H9 (cell line): ENCODE measurements around the gene MAPRE3. TPM values are rescaled to one million over a fixed set of nuclear protein-coding genes. Genes with fewer than 3 reads are reported as not detected.

ENCODE experiments used
- DNase-seq: peaks from one replicate; pipeline ENCODE4 v3.0.0-alpha.2; 2017
- H2AFZ ChIP-seq: one replicate; pipeline ENCODE4 v1.6.1; 2013; ENCODE audit warnings: mild to moderate bottlenecking, low read length, control low read depth, moderate library complexity
- H2AK5ac ChIP-seq: 2 replicates; pipeline ENCODE4 v1.6.1; 2013; ENCODE audit warnings: low read length, control low read depth, mixed read lengths; ENCODE audit not compliant: insufficient read length
- H2BK120ac ChIP-seq: one replicate; pipeline ENCODE4 v1.6.1; 2013; ENCODE audit warnings: low read depth, mild to moderate bottlenecking, low read length, control low read depth, inconsistent platforms; ENCODE audit not compliant: poor library complexity, severe bottlenecking
- H2BK12ac ChIP-seq: 2 replicates; pipeline ENCODE4 v1.6.1; 2013; ENCODE audit warnings: low read length, control low read depth, mixed read lengths, low read depth; ENCODE audit not compliant: insufficient read length
- H2BK15ac ChIP-seq: 2 replicates; pipeline ENCODE4 v1.6.1; 2013; ENCODE audit warnings: low read depth, low read length, control low read depth
- H2BK20ac ChIP-seq: one replicate; pipeline ENCODE4 v1.6.1; 2013; ENCODE audit warnings: low read depth, mild to moderate bottlenecking, low read length, control low read depth, inconsistent platforms; ENCODE audit not compliant: poor library complexity, severe bottlenecking
- H2BK5ac ChIP-seq: 2 replicates; pipeline ENCODE4 v1.6.1; 2013; ENCODE audit warnings: low read length, control low read depth, mixed read lengths; ENCODE audit not compliant: insufficient read length
- H3K14ac ChIP-seq: 2 replicates; pipeline ENCODE4 v1.6.1; 2013; ENCODE audit warnings: low read length, control low read depth; ENCODE audit not compliant: insufficient read depth
- H3K18ac ChIP-seq: 2 replicates; pipeline ENCODE4 v1.6.1; 2013; ENCODE audit warnings: low read depth, mild to moderate bottlenecking, mixed read lengths, low read length, control low read depth; ENCODE audit not compliant: insufficient read length
- H3K23ac ChIP-seq: 2 replicates; pipeline ENCODE4 v1.6.1; 2013; ENCODE audit warnings: low read length, control low read depth, mixed read lengths, low read depth; ENCODE audit not compliant: insufficient read length
- H3K23me2 ChIP-seq: 2 replicates; pipeline ENCODE4 v1.6.1; 2013; ENCODE audit warnings: low read depth, mild to moderate bottlenecking, mixed read lengths, low read length, control low read depth; ENCODE audit not compliant: insufficient read length, poor library complexity, severe bottlenecking
- H3K27ac ChIP-seq: 2 replicates; pipeline ENCODE4 v1.5.1; 2013; ENCODE audit warnings: low read length, control low read depth, mixed read lengths, low read depth; ENCODE audit not compliant: insufficient read length
- H3K27me3 ChIP-seq: 2 replicates; pipeline ENCODE4 v1.6.1; 2013; ENCODE audit warnings: low read length, control low read depth, inconsistent platforms; ENCODE audit not compliant: insufficient read depth
- H3K4ac ChIP-seq: 2 replicates; pipeline ENCODE4 v1.6.1; 2013; ENCODE audit warnings: low read depth, mild to moderate bottlenecking, control low read depth, inconsistent platforms, low read length, moderate library complexity
- H3K4me1 ChIP-seq: 2 replicates; pipeline ENCODE4 v1.6.1; 2013; ENCODE audit warnings: low read length, control low read depth, inconsistent platforms; ENCODE audit not compliant: insufficient read depth
- H3K4me2 ChIP-seq: 2 replicates; pipeline ENCODE4 v1.6.1; 2013; ENCODE audit warnings: low read length, control low read depth, mixed read lengths; ENCODE audit not compliant: insufficient read length, insufficient read depth
- H3K56ac ChIP-seq: 2 replicates; pipeline ENCODE4 v1.6.1; 2013; ENCODE audit warnings: low read depth, mild to moderate bottlenecking, mixed read lengths, low read length, control low read depth; ENCODE audit not compliant: insufficient read length
- H3K79me1 ChIP-seq: 2 replicates; pipeline ENCODE4 v1.6.1; 2013; ENCODE audit warnings: low read depth, mild to moderate bottlenecking, moderate library complexity, low read length, control low read depth, inconsistent platforms; ENCODE audit not compliant: insufficient read depth, poor library complexity, severe bottlenecking
- H3K79me2 ChIP-seq: 2 replicates; pipeline ENCODE4 v1.6.1; 2013; ENCODE audit warnings: low read length, control low read depth, inconsistent platforms; ENCODE audit not compliant: insufficient read depth
- H3K9ac ChIP-seq: 2 replicates; pipeline ENCODE4 v1.6.1; 2013; ENCODE audit warnings: low read length, control low read depth, mixed read lengths; ENCODE audit not compliant: insufficient read length; ENCODE audit errors: extremely low read depth
- H3K9me3 ChIP-seq: one replicate; pipeline ENCODE4 v1.6.1; 2013; ENCODE audit warnings: low read depth, low read length, inconsistent platforms; ENCODE audit not compliant: control insufficient read depth
- H3T11ph ChIP-seq: one replicate; pipeline ENCODE4 v1.6.1; 2013; ENCODE audit warnings: mild to moderate bottlenecking, low read length, control low read depth, inconsistent platforms
- H4K20me1 ChIP-seq: one replicate; pipeline ENCODE4 v1.6.1; 2013; ENCODE audit not compliant: control insufficient read depth, insufficient read length, insufficient read depth
- H4K5ac ChIP-seq: 2 replicates; pipeline ENCODE4 v1.6.1; 2013; ENCODE audit warnings: low read depth, mild to moderate bottlenecking, mixed read lengths, low read length, control low read depth; ENCODE audit not compliant: insufficient read length
- H4K8ac ChIP-seq: replicated peaks from 2 replicates; pipeline ENCODE4 v1.6.1; 2013; ENCODE audit warnings: low read length, control low read depth, mixed read lengths, low read depth; ENCODE audit not compliant: insufficient read length
- H4K91ac ChIP-seq: 2 replicates; pipeline ENCODE4 v1.6.1; 2013; ENCODE audit warnings: low read depth, mild to moderate bottlenecking, moderate library complexity, mixed read lengths, low read length, control low read depth; ENCODE audit not compliant: insufficient read length
- H3K27ac Mint-ChIP-seq, 3 experiments: 2 replicates in 2 of 3; 3 replicates in 1 of 3; pipeline ENCODE4 v1.8.0; 2020 to 2021; ENCODE audit warnings: mixed read lengths in 3 of 3, mild to moderate bottlenecking in 1 of 3, moderate library complexity in 1 of 3
- H3K27me3 Mint-ChIP-seq: 2 replicates; pipeline ENCODE4 v1.8.0; 2021; ENCODE audit warnings: low read depth, mild to moderate bottlenecking, moderate library complexity, mixed read lengths
- H3K36me3 Mint-ChIP-seq, 3 experiments: 2 replicates in 2 of 3; 3 replicates in 1 of 3; pipeline ENCODE4 v1.8.0; 2020 to 2021; ENCODE audit warnings: low read depth in 3 of 3, mixed read lengths in 3 of 3; ENCODE audit not compliant: insufficient read depth in 1 of 3
- H3K4me1 Mint-ChIP-seq, 2 experiments: 2 replicates each; pipeline ENCODE4 v1.8.0; 2020; ENCODE audit warnings: mixed read lengths in 2 of 2
- H3K4me3 Mint-ChIP-seq, 2 experiments: 2 replicates in 1 of 2; 3 replicates in 1 of 2; pipeline ENCODE4 v1.8.0; 2020 to 2021; ENCODE audit warnings: mild to moderate bottlenecking in 2 of 2, mixed read lengths in 2 of 2, moderate library complexity in 1 of 2
- H3K9me3 Mint-ChIP-seq, 2 experiments: 2 replicates in 1 of 2; 3 replicates in 1 of 2; pipeline ENCODE4 v1.8.0; 2020; ENCODE audit warnings: mild to moderate bottlenecking in 2 of 2, mixed read lengths in 2 of 2, moderate library complexity in 1 of 2
- CTCF ChIP-seq: fragments of 200-600 bp; sonication (generic); conservative IDR thresholded peaks from 3 replicates; pipeline ENCODE4 v1.8.0; 2021; ENCODE audit warnings: antibody characterized with exemption, mild to moderate bottlenecking
- WGBS: extraction: QIAGEN DNeasy Blood & Tissue Kit; methylation state at CpG from one replicate; pipeline ENCODE4 v1.1.7; 2013; ENCODE audit warnings: missing lambda C conversion rate, low lambda C conversion rate, mixed read lengths; ENCODE audit not compliant: insufficient read length; ENCODE audit errors: extremely low coverage; 5-methylcytosine and 5-hydroxymethylcytosine counted together
- total RNA-seq: library from RNA; stranded (reverse); gene quantifications from 2 replicates; pipeline ENCODE4 v1.2.1, GENCODE V29; 2021

MAPRE3 gene
- total RNA-seq, 1 experiment from 2014 or later, result 2.0 TPM

GRCh38 chr2:27041752-27042151 lies 71.3 kb downstream of the MAPRE3 start:
- Mint-ChIP-seq H3K36me3 (peaks cover 17 to 60% (median 55%) of the 10 kb centered on the region in 3 experiments), H3K27ac (no peak overlapping the region), H3K9me3 (no peaks in the 10 kb centered on the region), H3K4me1 (peaks cover 0 to 5% of the 10 kb centered on the region in 2 experiments; a peak in 2 of 4 replicates), H3K4me3 (no peak overlapping the region), H3K27me3 (no peaks in the 10 kb centered on the region)
- no peaks in the 10 kb centered on the region for H3K27me3 ChIP-seq
- no peak overlapping the region for H3K9ac ChIP-seq
- H3K4me2 ChIP-seq, result no peak overlapping the region
- DNase-seq, result no peak
- H3K79me1 ChIP-seq, result no peaks in the 10 kb centered on the region
- no peak overlapping the region for H3K14ac ChIP-seq
- no peak overlapping the region for H4K8ac ChIP-seq
- no peak overlapping the region for H3K4ac ChIP-seq
- H3K79me2 ChIP-seq, result no peaks in the 10 kb centered on the region
- H4K20me1 ChIP-seq, result no peaks in the 10 kb centered on the region
- no peaks in the 10 kb centered on the region for H3K4me1 ChIP-seq
- no peaks in the 10 kb centered on the region for H3K9me3 ChIP-seq
- H3K23me2 ChIP-seq, result no peaks in the 10 kb centered on the region
- H2AK5ac ChIP-seq, result no peak overlapping the region
- no peak overlapping the region for H2BK12ac ChIP-seq
- no peak overlapping the region for H3K56ac ChIP-seq
- H2BK5ac ChIP-seq, result no peak overlapping the region
- H2AFZ ChIP-seq, result no peak overlapping the region
- H4K91ac ChIP-seq, result no peak overlapping the region
- H2BK120ac ChIP-seq, result no peak overlapping the region
- H3K23ac ChIP-seq, result no peak overlapping the region
- H4K5ac ChIP-seq, result no peak overlapping the region
- H2BK20ac ChIP-seq, result no peak overlapping the region
- no peak overlapping the region for H3T11ph ChIP-seq
- TF ChIP-seq CTCF, result no peak
- no peak overlapping the region for H3K18ac ChIP-seq
- no CpG with 5 or more reads among the region's 5 CpGs for WGBS
- H2BK15ac ChIP-seq, result no peak overlapping the region
- H3K27ac ChIP-seq, result no peak overlapping the region
